ENCODE results near the gene CBX3. TPM values are rescaled to one million over a fixed set of nuclear protein-coding genes. Genes with fewer than 3 reads are reported as not detected.

CBX3 gene
- total and polyA plus RNA-seq, 2 experiments from 2014 or later: 236 to 249 TPM

DNA sequence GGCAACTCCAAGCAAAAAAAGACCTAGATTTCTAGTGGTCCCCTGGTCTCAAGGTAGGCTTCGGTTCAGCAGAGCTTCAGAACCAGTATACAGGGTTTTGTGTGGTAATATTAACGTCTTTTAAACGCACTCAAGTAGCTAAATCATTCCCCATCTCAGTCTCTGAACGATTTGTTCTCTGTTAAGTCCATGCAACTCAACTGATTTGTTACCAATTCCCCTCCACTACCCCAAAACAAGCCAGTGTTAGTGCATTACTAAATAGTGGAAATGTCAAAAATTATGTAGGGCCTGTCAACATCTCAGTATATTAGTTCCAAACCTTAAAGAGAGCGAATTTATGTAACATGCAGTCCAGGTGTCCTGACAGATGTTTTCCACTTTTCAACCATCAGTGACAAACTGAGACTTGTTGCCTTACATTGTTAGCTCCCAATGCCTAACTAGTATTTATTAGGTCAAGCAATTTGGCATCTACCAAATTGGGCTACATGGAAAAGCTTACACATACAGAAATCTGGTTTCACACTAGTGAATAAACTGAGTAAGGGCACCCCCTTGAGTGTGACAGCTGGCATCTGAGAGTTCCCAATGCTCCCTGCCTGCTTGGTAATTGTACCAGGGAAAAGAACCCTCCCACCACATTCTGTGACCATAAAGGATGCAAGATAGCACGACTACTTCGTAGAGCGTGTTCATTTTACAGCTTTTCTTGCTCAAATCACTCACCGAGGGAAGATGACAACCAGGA, 13.2 kb upstream of the CBX3 start:
- Mint-ChIP-seq H3K9me3 (peaks cover 3% of the 10 kb centered on the region; the same call in 2 of the 3 replicates), H3K4me3 (peak overlapping the region; percentile 38; the same call in 2 of the 3 replicates), H3K27ac (peak overlapping the region; percentile 85), H3K27me3 (ENCODE audit: insufficient read depth, low read depth, poor library complexity) (peaks cover 62% of the 10 kb centered on the region), H3K36me3 (ENCODE audit: low read depth) (peaks cover 88% of the 10 kb centered on the region), H3K4me1 (peaks cover 70% of the 10 kb centered on the region)
- Histone ChIP-seq H4K20me1 (replicated peaks; ENCODE audit: insufficient read depth) (peaks cover 25% of the 10 kb centered on the region), H3K36me3 (ENCODE audit: insufficient read depth) (peaks cover 44% of the 10 kb centered on the region), H3F3A (replicated peaks; ENCODE audit: low read depth) (peaks cover 81% of the 10 kb centered on the region), H3K4me1 (ENCODE audit: insufficient read depth) (no peaks in the 10 kb centered on the region; the same call in 1 of the 2 replicates), H3K9me2 (ENCODE audit: insufficient read depth) (no peaks in the 10 kb centered on the region), H2AFZ (no peak overlapping the region), H3K27ac (ENCODE audit: low read depth) (peak overlapping the region; percentile 89), H3K4me3 (no peak overlapping the region), H3K4me2 (no peak overlapping the region), H3K79me2 (replicated peaks; ENCODE audit: insufficient read depth) (peaks cover 21% of the 10 kb centered on the region), H3K27me3 (ENCODE audit: insufficient read depth) (no peaks in the 10 kb centered on the region)
- peak; percentile 53 for DNase-seq (ENCODE audit: low spot score)
- 0 out of 2 replicates have a peak, but pooled peaks have one; percentile 32 for TF ChIP-seq CREB1 (CRISPR knock-in tag; IDR thresholded peaks at IDR 0.05; ENCODE audit: low read depth)
- TF ChIP-seq NANOG (IDR thresholded peaks at IDR 0.05; ENCODE audit: borderline replicate concordance): no peak
- TF ChIP-seq ZNF331 (CRISPR knock-in tag; IDR thresholded peaks at IDR 0.05; ENCODE audit: low read depth): peak; percentile 52; the same call in 1 of the 2 replicates
- TF ChIP-seq POLR2AphosphoS5 (IDR thresholded peaks at IDR 0.05; ENCODE audit: low read depth): peak; percentile 31; the same call in 1 of the 2 replicates
- peak; percentile 13 for ATAC-seq

DNA sequence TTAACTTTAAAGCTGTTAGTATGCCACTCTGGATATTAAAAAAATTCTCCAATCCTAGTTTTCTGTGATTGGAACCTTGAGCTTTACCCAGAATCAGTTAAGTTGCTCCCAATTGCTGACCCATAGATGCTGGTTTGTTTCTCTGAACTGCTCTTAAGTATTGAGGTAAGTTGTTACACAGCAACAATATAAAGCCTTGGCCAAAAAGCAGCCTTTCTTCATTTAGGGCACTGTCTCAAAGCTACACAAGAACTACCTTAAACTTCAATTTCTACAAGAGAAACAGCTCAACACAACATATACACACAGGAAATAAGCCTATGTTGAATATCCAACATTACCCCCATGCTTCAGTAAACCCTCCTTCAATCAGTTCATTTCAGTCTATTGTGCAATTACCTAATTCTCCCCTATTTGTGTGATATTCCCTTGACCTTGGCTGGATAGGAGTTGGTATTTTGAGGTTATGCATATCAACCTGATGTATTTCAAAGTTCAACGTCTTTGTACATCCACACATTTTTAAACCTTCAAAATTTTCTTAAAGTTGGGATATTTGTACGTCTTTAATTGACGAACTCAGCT, 12.5 kb upstream of the CBX3 start:
- H3F3A ChIP-seq (replicated peaks; ENCODE audit: low read depth): peaks cover 82% of the 10 kb centered on the region
- Mint-ChIP-seq H3K27me3 (ENCODE audit: insufficient read depth, low read depth, poor library complexity) (peaks cover 68% of the 10 kb centered on the region), H3K4me1 (peaks cover 71% of the 10 kb centered on the region), H3K4me3 (no peak overlapping the region; the same call in 2 of the 3 replicates), H3K27ac (peak overlapping the region; percentile 8), H3K9me3 (peaks cover 3% of the 10 kb centered on the region; the same call in 2 of the 3 replicates), H3K36me3 (ENCODE audit: low read depth) (peaks cover 88% of the 10 kb centered on the region)
- peak overlapping the region; percentile 89 for H3K27ac ChIP-seq (ENCODE audit: low read depth)
- no peak overlapping the region for H2AFZ ChIP-seq
- no peaks in the 10 kb centered on the region for H3K9me2 ChIP-seq (ENCODE audit: insufficient read depth)
- peaks cover 28% of the 10 kb centered on the region for H3K79me2 ChIP-seq (replicated peaks; ENCODE audit: insufficient read depth)
- no peak overlapping the region for H3K4me2 ChIP-seq
- H3K27me3 ChIP-seq (ENCODE audit: insufficient read depth): no peaks in the 10 kb centered on the region
- H3K4me1 ChIP-seq (ENCODE audit: insufficient read depth): peaks cover 5% of the 10 kb centered on the region; the same call in 1 of the 2 replicates
- H3K36me3 ChIP-seq (ENCODE audit: insufficient read depth): peaks cover 51% of the 10 kb centered on the region
- ATAC-seq (no peak), DNase-seq (ENCODE audit: low spot score) (no peak)
- no peak overlapping the region for H3K4me3 ChIP-seq
- peaks cover 32% of the 10 kb centered on the region for H4K20me1 ChIP-seq (replicated peaks; ENCODE audit: insufficient read depth)
- TF ChIP-seq, protein P1, sequence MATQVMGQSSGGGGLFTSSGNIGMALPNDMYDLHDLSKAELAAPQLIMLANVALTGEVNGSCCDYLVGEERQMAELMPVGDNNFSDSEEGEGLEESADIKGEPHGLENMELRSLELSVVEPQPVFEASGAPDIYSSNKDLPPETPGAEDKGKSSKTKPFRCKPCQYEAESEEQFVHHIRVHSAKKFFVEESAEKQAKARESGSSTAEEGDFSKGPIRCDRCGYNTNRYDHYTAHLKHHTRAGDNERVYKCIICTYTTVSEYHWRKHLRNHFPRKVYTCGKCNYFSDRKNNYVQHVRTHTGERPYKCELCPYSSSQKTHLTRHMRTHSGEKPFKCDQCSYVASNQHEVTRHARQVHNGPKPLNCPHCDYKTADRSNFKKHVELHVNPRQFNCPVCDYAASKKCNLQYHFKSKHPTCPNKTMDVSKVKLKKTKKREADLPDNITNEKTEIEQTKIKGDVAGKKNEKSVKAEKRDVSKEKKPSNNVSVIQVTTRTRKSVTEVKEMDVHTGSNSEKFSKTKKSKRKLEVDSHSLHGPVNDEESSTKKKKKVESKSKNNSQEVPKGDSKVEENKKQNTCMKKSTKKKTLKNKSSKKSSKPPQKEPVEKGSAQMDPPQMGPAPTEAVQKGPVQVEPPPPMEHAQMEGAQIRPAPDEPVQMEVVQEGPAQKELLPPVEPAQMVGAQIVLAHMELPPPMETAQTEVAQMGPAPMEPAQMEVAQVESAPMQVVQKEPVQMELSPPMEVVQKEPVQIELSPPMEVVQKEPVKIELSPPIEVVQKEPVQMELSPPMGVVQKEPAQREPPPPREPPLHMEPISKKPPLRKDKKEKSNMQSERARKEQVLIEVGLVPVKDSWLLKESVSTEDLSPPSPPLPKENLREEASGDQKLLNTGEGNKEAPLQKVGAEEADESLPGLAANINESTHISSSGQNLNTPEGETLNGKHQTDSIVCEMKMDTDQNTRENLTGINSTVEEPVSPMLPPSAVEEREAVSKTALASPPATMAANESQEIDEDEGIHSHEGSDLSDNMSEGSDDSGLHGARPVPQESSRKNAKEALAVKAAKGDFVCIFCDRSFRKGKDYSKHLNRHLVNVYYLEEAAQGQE (IDR thresholded peaks at IDR 0.05; ENCODE audit: unreplicated experiment): no peak
- TF ChIP-seq CREB1 (CRISPR knock-in tag; IDR thresholded peaks at IDR 0.05; ENCODE audit: low read depth) (no peak), JUNB (IDR thresholded peaks at IDR 0.05; ENCODE audit: unreplicated experiment) (no peak)
- TF ChIP-seq, protein P2, sequence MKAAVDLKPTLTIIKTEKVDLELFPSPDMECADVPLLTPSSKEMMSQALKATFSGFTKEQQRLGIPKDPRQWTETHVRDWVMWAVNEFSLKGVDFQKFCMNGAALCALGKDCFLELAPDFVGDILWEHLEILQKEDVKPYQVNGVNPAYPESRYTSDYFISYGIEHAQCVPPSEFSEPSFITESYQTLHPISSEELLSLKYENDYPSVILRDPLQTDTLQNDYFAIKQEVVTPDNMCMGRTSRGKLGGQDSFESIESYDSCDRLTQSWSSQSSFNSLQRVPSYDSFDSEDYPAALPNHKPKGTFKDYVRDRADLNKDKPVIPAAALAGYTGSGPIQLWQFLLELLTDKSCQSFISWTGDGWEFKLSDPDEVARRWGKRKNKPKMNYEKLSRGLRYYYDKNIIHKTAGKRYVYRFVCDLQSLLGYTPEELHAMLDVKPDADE (IDR thresholded peaks at IDR 0.05): no peak
- TF ChIP-seq, protein P3, sequence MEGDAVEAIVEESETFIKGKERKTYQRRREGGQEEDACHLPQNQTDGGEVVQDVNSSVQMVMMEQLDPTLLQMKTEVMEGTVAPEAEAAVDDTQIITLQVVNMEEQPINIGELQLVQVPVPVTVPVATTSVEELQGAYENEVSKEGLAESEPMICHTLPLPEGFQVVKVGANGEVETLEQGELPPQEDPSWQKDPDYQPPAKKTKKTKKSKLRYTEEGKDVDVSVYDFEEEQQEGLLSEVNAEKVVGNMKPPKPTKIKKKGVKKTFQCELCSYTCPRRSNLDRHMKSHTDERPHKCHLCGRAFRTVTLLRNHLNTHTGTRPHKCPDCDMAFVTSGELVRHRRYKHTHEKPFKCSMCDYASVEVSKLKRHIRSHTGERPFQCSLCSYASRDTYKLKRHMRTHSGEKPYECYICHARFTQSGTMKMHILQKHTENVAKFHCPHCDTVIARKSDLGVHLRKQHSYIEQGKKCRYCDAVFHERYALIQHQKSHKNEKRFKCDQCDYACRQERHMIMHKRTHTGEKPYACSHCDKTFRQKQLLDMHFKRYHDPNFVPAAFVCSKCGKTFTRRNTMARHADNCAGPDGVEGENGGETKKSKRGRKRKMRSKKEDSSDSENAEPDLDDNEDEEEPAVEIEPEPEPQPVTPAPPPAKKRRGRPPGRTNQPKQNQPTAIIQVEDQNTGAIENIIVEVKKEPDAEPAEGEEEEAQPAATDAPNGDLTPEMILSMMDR (conservative IDR thresholded peaks at IDR 0.05; ENCODE audit: low read depth in 2 of 2): no peak

Measured in GM23338 (cell line).